HepG2 (cell line): ENCODE results near the gene DUS3L.

ENCODE experiments used
- FOXO4 ChIP-seq: sonication (generic); formaldehyde crosslinking; conservative IDR thresholded peaks from 2 replicates; pipeline ENCODE4 v1.8.1; 2023; ENCODE audit warnings: missing genetic modification reagents
- GABPB1 ChIP-seq: IDR thresholded peaks from 2 replicates; pipeline ENCODE4 v1.6.1; 2016; ENCODE audit warnings: mild to moderate bottlenecking, missing genetic modification reagents, moderate library complexity, missing compliant biosample characterization
- ZNF180 ChIP-seq: sonication (generic); formaldehyde crosslinking; IDR thresholded peaks from 2 replicates; pipeline ENCODE4 v1.4.0; 2020; ENCODE audit warnings: low read depth, missing genetic modification reagents, borderline replicate concordance
- ZNF263 ChIP-seq: sonication (generic); formaldehyde crosslinking; IDR thresholded peaks from 2 replicates; pipeline ENCODE4 v1.4.0; 2020; ENCODE audit warnings: missing genetic modification reagents
- TF ChIP-seq, protein P1 (sequence below): sonication (generic); formaldehyde crosslinking; IDR thresholded peaks from 2 replicates; pipeline ENCODE4 v1.5.0; 2020; ENCODE audit warnings: mild to moderate bottlenecking, missing genetic modification reagents, moderate library complexity

- TF ChIP-seq, protein P1, sequence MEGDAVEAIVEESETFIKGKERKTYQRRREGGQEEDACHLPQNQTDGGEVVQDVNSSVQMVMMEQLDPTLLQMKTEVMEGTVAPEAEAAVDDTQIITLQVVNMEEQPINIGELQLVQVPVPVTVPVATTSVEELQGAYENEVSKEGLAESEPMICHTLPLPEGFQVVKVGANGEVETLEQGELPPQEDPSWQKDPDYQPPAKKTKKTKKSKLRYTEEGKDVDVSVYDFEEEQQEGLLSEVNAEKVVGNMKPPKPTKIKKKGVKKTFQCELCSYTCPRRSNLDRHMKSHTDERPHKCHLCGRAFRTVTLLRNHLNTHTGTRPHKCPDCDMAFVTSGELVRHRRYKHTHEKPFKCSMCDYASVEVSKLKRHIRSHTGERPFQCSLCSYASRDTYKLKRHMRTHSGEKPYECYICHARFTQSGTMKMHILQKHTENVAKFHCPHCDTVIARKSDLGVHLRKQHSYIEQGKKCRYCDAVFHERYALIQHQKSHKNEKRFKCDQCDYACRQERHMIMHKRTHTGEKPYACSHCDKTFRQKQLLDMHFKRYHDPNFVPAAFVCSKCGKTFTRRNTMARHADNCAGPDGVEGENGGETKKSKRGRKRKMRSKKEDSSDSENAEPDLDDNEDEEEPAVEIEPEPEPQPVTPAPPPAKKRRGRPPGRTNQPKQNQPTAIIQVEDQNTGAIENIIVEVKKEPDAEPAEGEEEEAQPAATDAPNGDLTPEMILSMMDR (CRISPR knock-in tag): no peak
- no peak for TF ChIP-seq GABPB1 (CRISPR knock-in tag)
- TF ChIP-seq ZNF263 (CRISPR knock-in tag): no peak
- TF ChIP-seq FOXO4 (CRISPR knock-in tag): no peak
- TF ChIP-seq ZNF180 (CRISPR knock-in tag): no peak
These were observed 2.2 kb upstream of the DUS3L start for GRCh38 chr19:5793188-5793587.
